SK-N-MC (cell line): ENCODE measurements around the gene SULF2.

Source experiments
- EZH2 ChIP-seq: fragments of 200-600 bp; sonication (generic); IDR thresholded peaks from one replicate; pipeline ENCODE4 v1.6.1; 2017; ENCODE audit warnings: antibody characterized with exemption
- POLR2AphosphoS5 ChIP-seq: IDR thresholded peaks from 2 replicates; pipeline ENCODE4 v1.6.1; 2012; ENCODE audit warnings: mild to moderate bottlenecking, low read depth, low read length, borderline replicate concordance

- TF ChIP-seq POLR2AphosphoS5 = no peak
- no peak for TF ChIP-seq EZH2
Measured at GRCh38 chr20:47810721-47811347, 25.6 kb upstream of the SULF2 start.
